ENCODE measurements around the gene TBXA2R.

DNA sequence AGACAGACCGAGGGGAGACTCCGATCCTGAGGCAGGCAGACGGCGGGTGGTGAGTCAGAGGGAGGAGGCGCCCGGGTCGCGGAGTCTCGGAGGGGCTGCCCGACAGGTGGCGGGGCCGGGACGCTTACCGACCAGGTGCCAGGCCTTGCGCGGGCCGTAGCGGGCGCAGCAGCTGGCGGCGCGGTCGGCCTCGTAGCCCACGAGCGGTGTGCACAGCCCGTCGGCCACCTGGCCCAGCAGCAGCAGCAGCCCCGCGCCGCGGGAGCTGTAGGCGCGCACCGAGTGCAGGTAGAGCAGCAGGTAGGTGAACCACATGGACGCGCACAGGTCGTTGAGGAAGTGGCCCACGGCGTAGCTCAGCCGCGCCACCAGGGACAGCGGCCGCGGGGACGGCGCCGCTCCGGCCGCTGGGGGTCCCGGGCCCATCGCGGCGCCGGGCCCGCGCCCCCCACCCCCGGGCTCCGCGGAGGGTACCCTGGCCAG, 49.7 kb downstream of the TBXA2R start:
- TF ChIP-seq ZFX (IDR thresholded peaks at IDR 0.05; ENCODE audit: borderline replicate concordance) (no peak), CTCF (IDR thresholded peaks at IDR 0.05) (peak; percentile 31)

Data from 22Rv1 (cell line).